ENCODE measurements around the gene C6orf132. TPM values are rescaled to one million over a fixed set of nuclear protein-coding genes. Genes with fewer than 3 reads are reported as not detected.
"Not testable (repeated sequence)": the region's sequence is repeated elsewhere in the genome, so short reads cannot be mapped to it uniquely, and the experiment has no call there.

C6orf132 gene
- polyA plus RNA-seq, 4 donors = 1.2 to 7.0 (median 3.8) TPM

- no peak for DNase-seq (ENCODE audit: low read depth in 4 of 4, low spot score in 3 of 4)
Measured at GRCh38 chr6:42163981-42164380, 21.6 kb upstream of the C6orf132 start.

- DNase-seq (ENCODE audit: low read depth in 4 of 4, low spot score in 3 of 4) = no peak
Measured at GRCh38 chr6:42162812-42163211, 20.4 kb upstream of the C6orf132 start.

- no peak for DNase-seq (ENCODE audit: low read depth in 4 of 4, low spot score in 3 of 4)
Measured at GRCh38 chr6:42162384-42162783, 20.0 kb upstream of the C6orf132 start.

- DNase-seq (ENCODE audit: low read depth in 4 of 4, low spot score in 3 of 4) = no peak
Measured at GRCh38 chr6:42159431-42160024, 17.1 kb upstream of the C6orf132 start.

- DNase-seq (ENCODE audit: low read depth in 4 of 4, low spot score in 3 of 4) = no peak
Measured at GRCh38 chr6:42158631-42159030, 16.2 kb upstream of the C6orf132 start.

GRCh38 chr6:42158011-42158410, 15.6 kb upstream of the C6orf132 start:
- no peak for DNase-seq (ENCODE audit: low read depth in 4 of 4, low spot score in 3 of 4)

GRCh38 chr6:42156638-42157037, 14.2 kb upstream of the C6orf132 start:
- DNase-seq (ENCODE audit: low read depth in 4 of 4, low spot score in 3 of 4) = no peak

- no peak for DNase-seq (ENCODE audit: low read depth in 4 of 4, low spot score in 3 of 4)
Measured at GRCh38 chr6:42155293-42155692, 12.9 kb upstream of the C6orf132 start.

- DNase-seq (ENCODE audit: low read depth in 4 of 4, low spot score in 3 of 4) = no peak
Measured at GRCh38 chr6:42154461-42155209, 12.2 kb upstream of the C6orf132 start.

- DNase-seq (ENCODE audit: low read depth in 4 of 4, low spot score in 3 of 4) = no peak
Measured at GRCh38 chr6:42153921-42154320, 11.5 kb upstream of the C6orf132 start.

GRCh38 chr6:42152528-42153213, 10.3 kb upstream of the C6orf132 start:
- not testable (repeated sequence) for DNase-seq (ENCODE audit: low read depth in 4 of 4, low spot score in 3 of 4)

- DNase-seq (ENCODE audit: low read depth in 4 of 4, low spot score in 3 of 4) = no peak
Measured at GRCh38 chr6:42152024-42152423, 9.6 kb upstream of the C6orf132 start.

- DNase-seq (ENCODE audit: low read depth in 4 of 4, low spot score in 3 of 4) = no peak
Measured at GRCh38 chr6:42150254-42150653, 7.8 kb upstream of the C6orf132 start.

GRCh38 chr6:42148058-42148457, 5.6 kb upstream of the C6orf132 start:
- DNase-seq (ENCODE audit: low read depth in 4 of 4, low spot score in 3 of 4) = no peak

GRCh38 chr6:42147138-42147562, 4.7 kb upstream of the C6orf132 start:
- DNase-seq (ENCODE audit: low read depth in 4 of 4, low spot score in 3 of 4) = no peak

GRCh38 chr6:42141603-42142117, 760 bp downstream of the C6orf132 start:
- no peak for DNase-seq (ENCODE audit: low read depth in 4 of 4, low spot score in 3 of 4)

- DNase-seq (ENCODE audit: low read depth in 4 of 4, low spot score in 3 of 4) = no peak
Measured at GRCh38 chr6:42140756-42141602, 1.4 kb downstream of the C6orf132 start.

GRCh38 chr6:42140032-42140431, 2.4 kb downstream of the C6orf132 start:
- DNase-seq (ENCODE audit: low read depth in 4 of 4, low spot score in 3 of 4) = no peak

- no peak for DNase-seq (ENCODE audit: low read depth in 4 of 4, low spot score in 3 of 4)
Measured at GRCh38 chr6:42138630-42139619, 3.5 kb downstream of the C6orf132 start.

All from left renal pelvis (tissue), 4 donors.